HEK293 (cell line): ENCODE data around the gene GSTP1.

Experiments
- CTCF ChIA-PET: fragments of 350-600 bp; formaldehyde crosslinking; extraction: SDS; loops from one replicate; lab custom pipeline; 2021; ENCODE audit warnings: antibody characterized with exemption; lab: Yijun Ruan, JAX
- POLR2A ChIA-PET: fragments of 300-600 bp; formaldehyde crosslinking; extraction: SDS; loops from one replicate; lab custom pipeline; 2020; ENCODE audit warnings: antibody characterized with exemption, inconsistent platforms; lab: Yijun Ruan, JAX
- H3K27ac ChIP-seq: fragments of 200-500 bp; sonication (Bioruptor generic); 2 replicates; pipeline ENCODE4 v1.5.1; 2014; ENCODE audit warnings: low read depth, low read length, control low read depth, inconsistent platforms; ENCODE audit errors: extremely low read depth
- H3K36me3 ChIP-seq, 2 experiments: fragments of 200-500 bp in 1 of 2; sonication (Bioruptor generic) in 1 of 2; 1 replicate in 1 of 2; 2 replicates in 1 of 2; pipeline ENCODE4 v1.5.1; 2014 to 2017; ENCODE audit warnings: inconsistent platforms in 2 of 2, low read length in 2 of 2; ENCODE audit not compliant: control insufficient read depth in 2 of 2, insufficient read depth in 1 of 2
- H3K4me1 ChIP-seq: fragments of 200-500 bp; sonication (Bioruptor generic); 2 replicates; pipeline ENCODE4 v1.5.1; 2014; ENCODE audit warnings: mild to moderate bottlenecking, low read length, inconsistent platforms; ENCODE audit not compliant: control insufficient read depth, insufficient read depth
- H3K4me3 ChIP-seq: 2 replicates; pipeline ENCODE4 v1.5.1; 2011; ENCODE audit warnings: low read depth, mild to moderate bottlenecking, control low read depth, low read length, moderate library complexity
- H3K9me3 ChIP-seq: fragments of 200-500 bp; sonication (Bioruptor generic); 2 replicates; pipeline ENCODE4 v1.5.1; 2014; ENCODE audit warnings: low read depth, low read length, inconsistent platforms; ENCODE audit not compliant: control insufficient read depth, insufficient read depth
- GLIS1 ChIP-seq: fragments of 450-650 bp; formaldehyde crosslinking; IDR thresholded peaks from 2 replicates; pipeline ENCODE4 v1.5.1; 2016; ENCODE audit warnings: missing biosample characterization, missing genetic modification characterization
- KLF17 ChIP-seq: fragments of 450-650 bp; formaldehyde crosslinking; IDR thresholded peaks from 2 replicates; pipeline ENCODE4 v1.5.1; 2016; ENCODE audit warnings: missing biosample characterization, missing genetic modification characterization
- MYNN ChIP-seq: fragments of 450-650 bp; formaldehyde crosslinking; IDR thresholded peaks from 2 replicates; pipeline ENCODE4 v1.5.1; 2016; ENCODE audit warnings: missing biosample characterization, missing genetic modification characterization, borderline replicate concordance
- SALL2 ChIP-seq: fragments of 450-650 bp; formaldehyde crosslinking; IDR thresholded peaks from 2 replicates; pipeline ENCODE4 v1.5.0; 2017; ENCODE audit warnings: missing biosample characterization, mild to moderate bottlenecking, missing genetic modification characterization, borderline replicate concordance
- WT1 ChIP-seq: fragments of 450-650 bp; formaldehyde crosslinking; IDR thresholded peaks from 2 replicates; pipeline ENCODE4 v1.5.1; 2016; ENCODE audit warnings: missing biosample characterization, missing genetic modification characterization
- ZBTB20 ChIP-seq: fragments of 450-650 bp; formaldehyde crosslinking; IDR thresholded peaks from 2 replicates; pipeline ENCODE4 v1.5.1; 2016; ENCODE audit warnings: missing biosample characterization, missing genetic modification characterization
- ZNF140 ChIP-seq: fragments of 450-650 bp; formaldehyde crosslinking; IDR thresholded peaks from 2 replicates; pipeline ENCODE4 v1.5.1; 2016; ENCODE audit warnings: missing biosample characterization, missing genetic modification characterization
- ZNF157 ChIP-seq: fragments of 450-650 bp; formaldehyde crosslinking; IDR thresholded peaks from 2 replicates; pipeline ENCODE4 v1.5.1; 2016; ENCODE audit warnings: missing biosample characterization, missing genetic modification characterization
- ZNF23 ChIP-seq: fragments of 450-650 bp; formaldehyde crosslinking; IDR thresholded peaks from 2 replicates; pipeline ENCODE4 v1.5.1; 2016; ENCODE audit warnings: missing biosample characterization, missing genetic modification characterization, borderline replicate concordance
- ZNF24 ChIP-seq: fragments of 450-650 bp; formaldehyde crosslinking; IDR thresholded peaks from 2 replicates; pipeline ENCODE4 v1.5.1; 2016; ENCODE audit warnings: missing biosample characterization, missing genetic modification characterization
- ZNF280C ChIP-seq: fragments of 450-650 bp; formaldehyde crosslinking; IDR thresholded peaks from 2 replicates; pipeline ENCODE4 v1.5.1; 2016; ENCODE audit warnings: missing biosample characterization, missing genetic modification characterization
- ZNF280D ChIP-seq: fragments of 450-650 bp; formaldehyde crosslinking; IDR thresholded peaks from 2 replicates; pipeline ENCODE4 v1.5.1; 2016; ENCODE audit warnings: missing biosample characterization, missing genetic modification characterization
- ZNF324 ChIP-seq: fragments of 450-650 bp; formaldehyde crosslinking; IDR thresholded peaks from 2 replicates; pipeline ENCODE4 v1.5.1; 2016; ENCODE audit warnings: missing biosample characterization, missing genetic modification characterization
- ZNF362 ChIP-seq: fragments of 450-650 bp; formaldehyde crosslinking; IDR thresholded peaks from 2 replicates; pipeline ENCODE4 v1.5.1; 2016; ENCODE audit warnings: missing biosample characterization, missing genetic modification characterization
- ZNF433 ChIP-seq: fragments of 450-650 bp; formaldehyde crosslinking; IDR thresholded peaks from 2 replicates; pipeline ENCODE4 v1.5.1; 2016; ENCODE audit warnings: missing biosample characterization, missing genetic modification characterization, low read depth
- ZNF513 ChIP-seq: fragments of 450-650 bp; IDR thresholded peaks from 2 replicates; pipeline ENCODE4 v1.5.1; 2018; ENCODE audit warnings: missing biosample characterization, missing genetic modification characterization
- ZNF518A ChIP-seq: fragments of 450-650 bp; formaldehyde crosslinking; conservative IDR thresholded peaks from 2 replicates; pipeline ENCODE4 v1.5.1; 2016; ENCODE audit warnings: low read depth, missing biosample characterization, missing genetic modification characterization
- ZNF561 ChIP-seq: fragments of 450-650 bp; IDR thresholded peaks from 2 replicates; pipeline ENCODE4 v1.5.1; 2018; ENCODE audit warnings: missing biosample characterization, missing genetic modification characterization, borderline replicate concordance
- ZNF701 ChIP-seq: fragments of 450-650 bp; formaldehyde crosslinking; IDR thresholded peaks from 2 replicates; pipeline ENCODE4 v1.5.1; 2016; ENCODE audit warnings: missing biosample characterization, missing genetic modification characterization
- ZNF791 ChIP-seq: fragments of 450-650 bp; formaldehyde crosslinking; IDR thresholded peaks from 2 replicates; pipeline ENCODE4 v1.5.1; 2016; ENCODE audit warnings: missing biosample characterization, missing genetic modification characterization
- ZNF837 ChIP-seq: fragments of 450-650 bp; formaldehyde crosslinking; IDR thresholded peaks from 2 replicates; pipeline ENCODE4 v1.5.1; 2016; ENCODE audit warnings: missing biosample characterization, missing genetic modification characterization
- ZNF843 ChIP-seq: fragments of 450-650 bp; formaldehyde crosslinking; IDR thresholded peaks from 2 replicates; pipeline ENCODE4 v1.5.1; 2016; ENCODE audit warnings: missing biosample characterization, missing genetic modification characterization

Gene GSTP1

GRCh38 chr11:67585911-67586310, 2.3 kb downstream of the GSTP1 start (continued):
- TF ChIP-seq ZBTB20 (no peak), ZNF791 (tag by site-specific recombination) (no peak)

GRCh38 chr11:67586568-67587250, 3.1 kb downstream of the GSTP1 start:
- POLR2A ChIA-PET = no interaction called here
- H3K4me1 ChIP-seq = no peaks in the 10 kb centered on the region
- CTCF ChIA-PET = interaction anchor here (1.4 kb wide), 1 partner anchor 27 kb away, joined by 3 read pairs; no protein-coding TSS in a partner anchor
- peaks cover 0 to 36% of the 10 kb centered on the region in 2 experiments; a peak in 1 of 3 replicates for H3K36me3 ChIP-seq
- TF ChIP-seq ZNF513 (tag by site-specific recombination) (no peak), ZNF280D (tag by site-specific recombination) (no peak), ZNF701 (tag by site-specific recombination) (no peak), ZNF23 (tag by site-specific recombination) (no peak), KLF17 (tag by site-specific recombination) (no peak), MYNN (tag by site-specific recombination) (no peak), ZNF843 (tag by site-specific recombination) (no peak), ZNF324 (no peak), GLIS1 (no peak), ZNF837 (no peak), ZNF24 (tag by site-specific recombination) (no peak), ZNF362 (tag by site-specific recombination) (no peak), ZNF157 (tag by site-specific recombination) (no peak), ZNF561 (tag by site-specific recombination) (no peak), SALL2 (no peak), ZNF518A (tag by site-specific recombination) (no peak), ZNF140 (tag by site-specific recombination) (no peak), ZNF433 (tag by site-specific recombination) (no peak), ZNF280C (tag by site-specific recombination) (no peak), WT1 (tag by site-specific recombination) (no peak)
- H3K27ac ChIP-seq = no peak overlapping the region
- H3K9me3 ChIP-seq = no peaks in the 10 kb centered on the region
- H3K4me3 ChIP-seq = no peak overlapping the region
